Fibroblast of the aortic adventitia (primary cell): ENCODE results near the gene PRSS1. TPM values are rescaled to one million over a fixed set of nuclear protein-coding genes. Genes with fewer than 3 reads are reported as not detected.
"Not testable (repeated sequence)": the region's sequence is repeated elsewhere in the genome, so short reads cannot be mapped to it uniquely, and the experiment has no call there.

Experiments
- DNase-seq: peaks from one replicate; pipeline ENCODE4 v3.0.0-alpha.2; 2010; ENCODE audit warnings: low read depth
- H3K4me3 ChIP-seq: 2 replicates; pipeline ENCODE4 v1.5.1; 2011; ENCODE audit warnings: low read depth, mild to moderate bottlenecking, control low read depth, low read length, moderate library complexity
- CTCF ChIP-seq: IDR thresholded peaks from 2 replicates; pipeline ENCODE4 v1.5.1; 2011; ENCODE audit warnings: mild to moderate bottlenecking, low read length, control low read depth, inconsistent platforms; ENCODE audit not compliant: insufficient read depth
- total RNA-seq: library from RNA; depleted of rRNA; stranded (reverse); fragments of >200 nt; gene quantifications from 2 replicates; pipeline ENCODE4 v1.2.3, GENCODE V29; 2012; ENCODE audit warnings: low replicate concordance

The PRSS1 gene
- not detected in 2 replicates for total RNA-seq

GRCh38 chr7:142749218-142749993 is at the start of gene PRSS1:
PRSS1 (plus strand) TSS chr7:142749472; CDS start chr7:142749485, 13 bp downstream.
- H3K4me3 ChIP-seq = no peak within 1 kb of the TSS
- TF ChIP-seq CTCF = no peak
- DNase-seq = no peak

- H3K4me3 ChIP-seq, DNase-seq: not testable (repeated sequence)
Observed at GRCh38 chr7:142700935-142701334, 48.3 kb upstream of the PRSS1 start.

GRCh38 chr7:142703655-142704305 is 45.5 kb upstream of the PRSS1 start:
- no peak for TF ChIP-seq CTCF
- H3K4me3 ChIP-seq = no peak overlapping the region
- no peak for DNase-seq

GRCh38 chr7:142708726-142709125 is 40.5 kb upstream of the PRSS1 start:
- DNase-seq, H3K4me3 ChIP-seq: not testable (repeated sequence)

- no peak for TF ChIP-seq CTCF
- DNase-seq = no peak
- no peak overlapping the region for H3K4me3 ChIP-seq
Observed at GRCh38 chr7:142709921-142710320, 39.4 kb upstream of the PRSS1 start.

GRCh38 chr7:142711196-142711595 is 38.1 kb upstream of the PRSS1 start:
- H3K4me3 ChIP-seq = no peak overlapping the region
- no peak for TF ChIP-seq CTCF
- DNase-seq = no peak

GRCh38 chr7:142711746-142712616 is 37.3 kb upstream of the PRSS1 start:
- H3K4me3 ChIP-seq = no peak overlapping the region
- peak; percentile 52 for DNase-seq
- TF ChIP-seq CTCF = peak; percentile 72
